ENCODE data around the gene LATS2.
"Not testable (repeated sequence)": the region's sequence is repeated elsewhere in the genome, so short reads cannot be mapped to it uniquely, and the experiment has no call there.

LATS2 gene

DNA sequence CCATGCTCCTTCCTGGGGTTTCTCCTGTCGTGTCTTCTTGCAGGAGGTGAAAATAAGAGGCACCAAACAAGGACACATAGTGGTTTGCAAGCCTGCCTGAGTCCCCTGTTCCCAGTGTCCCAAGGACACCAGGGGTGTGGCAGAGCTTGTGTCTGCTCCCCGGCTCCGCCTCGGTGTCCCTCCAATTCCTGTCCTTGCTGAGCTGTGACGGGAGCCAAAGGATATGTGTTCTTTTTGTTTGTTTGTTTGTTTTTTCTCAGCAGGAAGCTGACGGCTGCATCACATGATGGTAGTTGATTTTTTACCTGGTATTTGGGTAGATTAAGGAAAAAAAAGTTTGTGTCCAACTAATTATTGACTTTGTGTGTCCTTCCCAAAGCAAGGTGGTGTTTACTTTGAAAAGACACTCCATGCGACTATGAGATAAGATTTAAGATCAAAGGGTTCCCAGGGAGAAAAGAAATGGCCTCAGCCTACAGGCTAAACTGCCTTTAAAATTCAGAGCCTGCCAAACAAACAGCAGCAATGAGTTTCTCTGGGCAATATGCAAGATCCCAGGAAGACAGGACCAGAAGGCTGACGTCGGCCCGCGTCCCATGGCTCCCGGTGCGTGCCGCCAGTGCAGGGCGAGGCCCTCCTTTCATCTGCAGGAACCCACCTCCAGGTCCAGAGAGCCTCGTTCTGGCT is 108.0 kb downstream of the LATS2 start:
- no peak for DNase-seq

DNA sequence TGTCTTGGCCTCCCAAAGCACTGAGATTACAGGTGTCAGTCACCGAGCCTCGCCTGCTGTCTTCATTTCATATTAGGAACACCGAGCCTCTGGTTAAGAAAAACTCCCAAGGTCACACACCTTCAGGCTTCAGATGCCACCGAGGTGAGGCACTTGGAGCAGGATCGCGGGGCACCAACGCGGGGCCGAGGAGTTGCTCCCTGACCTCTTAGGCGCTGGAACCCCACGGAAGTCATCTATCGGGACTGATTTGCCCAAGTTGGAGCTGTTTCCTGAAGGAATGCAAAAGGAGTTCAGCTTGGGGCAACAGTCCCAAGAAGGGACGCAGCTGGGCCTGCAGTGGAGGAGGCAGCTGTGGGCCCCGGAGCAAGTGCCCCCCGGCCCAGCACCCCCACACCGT is 108.5 kb downstream of the LATS2 start:
- no peak for DNase-seq

DNA sequence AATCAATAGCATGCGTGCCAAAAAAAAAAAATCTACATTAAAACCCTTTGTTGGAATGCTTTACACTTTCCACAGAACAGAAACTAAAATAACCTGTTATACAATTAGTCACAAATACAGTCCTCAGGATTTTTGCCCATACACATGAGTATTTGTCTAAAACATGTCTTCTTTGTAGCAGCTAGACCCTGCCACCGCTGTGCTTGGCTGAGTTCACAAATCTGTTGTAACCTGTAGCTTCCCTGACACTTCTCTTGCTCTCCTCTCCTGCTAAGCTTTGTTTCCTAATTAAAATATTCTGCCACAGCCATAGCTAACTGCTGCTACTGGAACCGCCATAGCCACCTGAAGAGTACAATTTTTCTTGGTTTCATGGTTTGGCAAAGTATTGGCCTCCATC is 113.4 kb downstream of the LATS2 start:
- not testable (repeated sequence) for DNase-seq

GRCh38 chr13:20945952-20946383 is 115.4 kb downstream of the LATS2 start:
- DNase-seq, result peak; percentile 52 to 78

GRCh38 chr13:20942938-20943559 is 118.3 kb downstream of the LATS2 start:
- DNase-seq, result no peak

DNA sequence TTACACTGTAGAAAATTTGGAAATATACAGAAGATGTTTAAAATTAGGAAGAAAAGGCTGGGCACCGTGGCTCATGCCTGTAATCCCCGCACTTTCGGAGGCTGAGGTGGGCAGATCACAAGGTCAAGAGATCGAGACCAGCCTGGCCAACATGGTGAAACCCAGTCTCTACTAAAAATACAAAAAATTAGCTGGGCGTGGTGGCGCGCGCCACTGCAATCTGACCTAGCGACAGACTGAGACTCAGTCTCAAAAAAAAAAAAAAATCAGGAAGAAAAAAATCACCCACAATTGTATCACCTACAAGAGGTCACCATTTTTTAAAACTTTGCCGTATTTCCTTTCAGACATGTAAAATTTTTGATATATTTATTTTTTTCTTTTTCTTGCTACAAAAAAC is 120.9 kb downstream of the LATS2 start:
- not testable (repeated sequence) for DNase-seq

DNA sequence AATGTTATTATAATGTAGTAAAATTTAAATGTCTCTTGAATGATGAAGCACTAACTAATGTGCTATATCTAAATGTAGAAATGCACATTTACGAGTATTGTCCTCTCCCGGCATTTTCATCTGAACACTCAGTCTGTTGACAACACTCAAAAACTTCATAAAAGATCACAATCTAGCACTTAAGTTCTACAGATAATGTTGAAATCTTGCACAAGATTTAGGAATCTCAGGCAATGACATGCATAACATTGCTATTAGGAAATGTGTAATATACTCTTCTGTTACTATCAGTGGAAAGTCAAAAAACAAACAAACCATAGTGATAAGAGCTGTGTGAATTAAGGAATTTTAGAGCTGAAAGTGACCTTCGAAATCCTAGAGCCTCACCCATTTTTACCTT is 121.3 kb downstream of the LATS2 start:
- DNase-seq, result no peak

DNA sequence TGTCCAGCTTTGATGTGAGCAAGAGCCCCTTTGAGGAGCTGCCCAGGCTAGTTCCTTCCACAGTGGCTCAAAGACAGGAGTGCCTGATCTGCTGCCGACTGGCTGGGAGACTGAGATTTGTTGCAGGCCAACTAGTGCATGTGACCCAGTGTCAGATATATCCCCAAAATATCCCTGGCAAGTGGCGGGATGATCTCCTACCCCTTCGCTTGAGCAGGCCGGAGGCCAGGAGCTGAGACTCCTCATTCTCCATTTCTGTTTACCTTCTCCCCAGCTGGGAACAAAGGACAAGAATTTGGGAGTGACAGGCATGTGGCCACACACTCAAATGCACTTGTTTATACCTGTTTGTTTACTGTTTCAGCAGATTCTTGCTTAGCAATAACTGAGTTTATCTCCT is 121.7 kb downstream of the LATS2 start:
- DNase-seq, result no peak

- no peak for DNase-seq
Measured at GRCh38 chr13:20938302-20938701, 123.1 kb downstream of the LATS2 start.

DNA sequence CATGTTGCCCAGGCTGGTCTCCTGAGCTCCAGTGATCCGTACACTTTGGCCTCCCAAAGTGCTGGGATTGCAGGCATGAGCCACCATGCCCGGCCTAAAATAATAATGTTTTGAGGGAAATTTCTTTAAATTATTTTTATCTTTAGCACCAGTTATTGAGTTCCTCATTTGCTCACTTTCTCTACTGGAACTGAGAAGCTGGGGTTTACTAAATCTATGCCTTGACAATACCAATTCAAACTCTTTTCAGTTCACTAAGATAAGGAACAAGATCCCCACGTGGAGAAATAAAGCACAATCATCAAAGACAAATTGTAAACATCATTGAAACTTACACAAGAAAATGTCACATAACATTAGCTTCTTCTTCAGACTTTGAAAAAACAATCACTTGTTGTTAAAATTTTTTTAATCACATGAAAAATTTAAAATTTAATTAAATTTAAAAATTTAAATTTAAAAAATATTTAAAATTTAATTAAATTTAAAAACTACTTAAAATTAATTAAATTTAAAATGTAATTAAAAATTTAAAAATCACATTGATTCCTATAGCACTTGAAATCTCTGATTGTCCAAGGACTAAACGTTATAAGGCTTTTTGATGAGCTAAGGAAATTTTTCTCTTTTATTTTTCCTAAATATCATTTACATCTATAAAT is 133.7 kb downstream of the LATS2 start:
- no peak for DNase-seq

GRCh38 chr13:20925395-20925790 is 136.0 kb downstream of the LATS2 start:
- not testable (repeated sequence) for DNase-seq

- peak; percentile 61 to 78 for DNase-seq
Measured at GRCh38 chr13:20924758-20925394, 136.5 kb downstream of the LATS2 start.

GRCh38 chr13:20923272-20923671 is 138.1 kb downstream of the LATS2 start:
- no peak for DNase-seq
